ENCODE measurements around the gene ZNF394. TPM values are rescaled to one million over a fixed set of nuclear protein-coding genes. Genes with fewer than 3 reads are reported as not detected.

ZNF394 gene
- total RNA-seq, 4 donors from 2014 or later = 14.2 to 19.2 (median 15.7) TPM

GRCh38 chr7:99446096-99446495, 54.0 kb downstream of the ZNF394 start:
- no peaks in the 10 kb centered on the region for H3K9me3 ChIP-seq
- H3K27ac ChIP-seq = no peak overlapping the region
- H3K36me3 ChIP-seq = peaks cover 12 to 72% of the 10 kb centered on the region in 2 donors
- DNase-seq (no peak), ATAC-seq (no peak)
- intact Hi-C loops (cut with DNase I; ENCODE audit: low total_unique reads) = no loop called here
- peaks cover 8 to 15% of the 10 kb centered on the region in 2 donors for H3K4me1 ChIP-seq
- no peaks in the 10 kb centered on the region for H3K27me3 ChIP-seq
- in situ Hi-C loops (cut with MboI; ENCODE audit: low sequenced_read_pairs in 4 of 4) = no loop called here
- TF ChIP-seq CTCF (IDR thresholded peaks at IDR 0.05 in 4 of 5, conservative IDR thresholded peaks at IDR 0.05 in 1 of 5) (no peak), POLR2A (IDR thresholded peaks at IDR 0.05) (no peak)
- no peak overlapping the region for H3K4me3 ChIP-seq

Other genes with a start within 250 kb of the ZNF394 start
- not detected for gene MYH16, start 227.4 kb downstream of the ZNF394 start, total RNA-seq
- gene ARPC1A, start 174.4 kb downstream of the ZNF394 start, total RNA-seq = 10 to 100 TPM; 37.0 to 58.8 (median 44.1) TPM
- gene ARPC1B, start 125.6 kb downstream of the ZNF394 start, total RNA-seq = 10 to 100 TPM; 24.7 to 38.7 (median 30.8) TPM
- gene PDAP1, start 91.7 kb downstream of the ZNF394 start, total RNA-seq = 100 to 1,000 TPM in 3 of 4 donors, 10 to 100 TPM in 1; 81.7 to 258 (median 198) TPM
- gene BUD31, start 91.3 kb downstream of the ZNF394 start, total RNA-seq = 10 to 100 TPM; 23.3 to 46.8 (median 28.0) TPM
- 10 to 100 TPM in 2 of 4 donors, 1 to 10 TPM in 2; 7.8 to 14.1 (median 10.9) TPM for gene PTCD1, start 61.5 kb downstream of the ZNF394 start, total RNA-seq
- 10 to 100 TPM; 21.4 to 40.4 (median 26.1) TPM for gene CPSF4, start 61.3 kb downstream of the ZNF394 start, total RNA-seq
- 1,000 to 10,000 TPM; 2,310 to 4,128 (median 2,801) TPM for gene ATP5MF, start 34.1 kb downstream of the ZNF394 start, total RNA-seq
- gene ZNF789, start 27.4 kb downstream of the ZNF394 start, total RNA-seq = 1 to 10 TPM; 1.2 to 2.8 (median 1.4) TPM
- 10 to 100 TPM in 3 of 4 donors, 1 to 10 TPM in 1; 7.3 to 12.3 (median 10.5) TPM for gene ZKSCAN5, start 4.4 kb upstream of the ZNF394 start, total RNA-seq
- 1 to 10 TPM; 2.3 to 5.7 (median 3.8) TPM for gene FAM200A, start 51.8 kb upstream of the ZNF394 start, total RNA-seq
- gene ZNF655, start 58.4 kb upstream of the ZNF394 start, total RNA-seq = 10 to 100 TPM; 41.5 to 85.1 (median 56.5) TPM
- gene TMEM225B, start 98.0 kb upstream of the ZNF394 start, total RNA-seq = not detected
- 1 to 10 TPM; 6.0 to 7.9 (median 7.2) TPM for gene ZSCAN25, start 116.7 kb upstream of the ZNF394 start, total RNA-seq
- gene CYP3A5, start 179.7 kb upstream of the ZNF394 start, total RNA-seq = 1 to 10 TPM in 2 of 4 donors, under 1 TPM in 1, not detected in 1; 0.70 to 9.2 (median 1.8) TPM
- 1 to 10 TPM in 1 of 4 donors, under 1 TPM in 1, not detected in 2; 0.26 to 1.7 TPM for gene CYP3A7, start 234.9 kb upstream of the ZNF394 start, total RNA-seq

Measured in gastrocnemius medialis (tissue), 4 donors.